ENCODE results near the gene S100A7. TPM values are rescaled to one million over a fixed set of nuclear protein-coding genes. Genes with fewer than 3 reads are reported as not detected.

Gene S100A7
- total and polyA plus RNA-seq, 2 of the 8 experiments (the other 6 are each of a cell fraction or from before 2014, with no cell fraction given) = not detected

GRCh38 chr1:153443486-153443885, 17.0 kb downstream of the S100A7 start (continued):
- TF ChIP-seq CHD7 (IDR thresholded peaks at IDR 0.05; ENCODE audit: insufficient replicate concordance, low read length) (no peak), EZH2 (IDR thresholded peaks at IDR 0.05; ENCODE audit: low read depth, low read length, severe bottlenecking) (no peak)

Data from H1 (cell line).